ENCODE results near the gene SEMA3D.

The SEMA3D gene

GRCh38 chr7:85119934-85120333, 66.9 kb downstream of the SEMA3D start:
- DNase-seq: no peak

DNA sequence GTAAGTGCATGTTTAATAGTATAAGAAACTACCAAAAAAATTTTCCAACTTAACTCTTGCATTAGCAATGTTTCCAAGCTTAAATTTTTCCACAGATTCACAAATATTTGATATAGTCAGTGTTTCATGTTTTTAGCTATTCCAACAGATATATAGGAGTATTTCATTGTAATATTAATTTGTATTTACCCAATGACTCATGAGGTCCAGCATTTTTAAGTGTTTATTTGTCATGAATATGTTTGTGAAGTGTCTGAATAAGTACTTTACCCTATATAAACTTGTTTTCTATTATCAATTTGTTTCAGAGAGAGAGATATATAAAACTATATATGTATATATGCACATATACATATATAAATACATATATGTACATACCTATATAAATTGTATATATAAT, 71.0 kb downstream of the SEMA3D start:
- no peak for DNase-seq

DNA sequence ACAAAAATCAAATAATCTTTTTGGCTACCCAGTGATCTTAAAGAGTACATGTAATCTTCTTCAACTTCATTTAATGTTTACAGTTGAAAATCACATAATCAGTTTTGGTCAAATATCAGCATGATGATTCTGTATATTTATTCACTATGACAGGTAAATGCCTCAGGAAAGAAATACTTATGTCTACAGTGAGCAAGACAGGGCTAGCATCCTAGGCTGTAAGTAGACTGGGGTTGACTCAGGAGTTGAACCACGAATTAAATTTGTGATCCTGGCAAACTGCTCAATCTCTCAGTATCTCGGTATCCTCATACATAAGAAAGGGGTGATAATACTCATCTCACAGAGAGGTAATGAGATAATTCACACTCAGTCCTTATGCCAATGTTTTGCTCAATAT, 71.8 kb downstream of the SEMA3D start:
- DNase-seq: no peak

- no peak for DNase-seq
These were observed 72.5 kb downstream of the SEMA3D start for GRCh38 chr7:85114342-85114741.

DNA sequence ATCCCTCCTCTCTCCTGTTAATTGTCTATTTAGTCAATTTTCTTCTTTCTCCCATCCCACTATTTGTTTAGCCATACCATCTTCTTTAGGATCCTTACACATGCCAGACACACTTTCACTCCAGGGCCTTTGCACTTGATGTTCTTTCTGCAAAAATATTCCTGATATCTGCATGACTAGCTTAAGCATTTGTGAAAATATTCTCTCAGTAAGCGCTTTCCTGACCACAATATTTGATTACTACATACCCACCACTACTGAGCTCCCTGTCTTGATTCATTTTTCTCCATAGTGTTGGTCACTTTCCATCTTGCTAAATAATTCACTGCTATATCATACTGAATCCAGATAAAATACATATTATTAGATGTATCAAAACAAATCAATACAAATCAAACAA, 75.1 kb downstream of the SEMA3D start:
- no peak for DNase-seq

DNA sequence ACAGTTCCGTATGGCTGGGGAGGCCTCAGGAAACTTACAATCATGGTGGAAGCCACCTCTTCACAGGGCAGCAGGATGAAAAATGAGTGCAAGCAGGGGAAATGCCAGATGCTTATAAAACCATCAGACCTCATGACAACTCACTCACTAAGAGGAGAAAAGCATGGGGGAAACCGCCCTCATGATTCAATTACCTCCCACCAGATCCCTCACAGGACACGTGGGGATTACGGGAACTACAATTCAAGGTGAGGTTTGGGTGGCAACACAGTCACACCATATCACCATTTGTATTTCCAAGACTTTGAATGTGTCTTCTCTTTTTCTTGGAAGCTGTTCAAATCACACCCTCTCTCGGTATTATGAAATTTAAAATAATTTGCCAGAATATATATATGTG, 80.1 kb downstream of the SEMA3D start:
- DNase-seq: no peak

DNA sequence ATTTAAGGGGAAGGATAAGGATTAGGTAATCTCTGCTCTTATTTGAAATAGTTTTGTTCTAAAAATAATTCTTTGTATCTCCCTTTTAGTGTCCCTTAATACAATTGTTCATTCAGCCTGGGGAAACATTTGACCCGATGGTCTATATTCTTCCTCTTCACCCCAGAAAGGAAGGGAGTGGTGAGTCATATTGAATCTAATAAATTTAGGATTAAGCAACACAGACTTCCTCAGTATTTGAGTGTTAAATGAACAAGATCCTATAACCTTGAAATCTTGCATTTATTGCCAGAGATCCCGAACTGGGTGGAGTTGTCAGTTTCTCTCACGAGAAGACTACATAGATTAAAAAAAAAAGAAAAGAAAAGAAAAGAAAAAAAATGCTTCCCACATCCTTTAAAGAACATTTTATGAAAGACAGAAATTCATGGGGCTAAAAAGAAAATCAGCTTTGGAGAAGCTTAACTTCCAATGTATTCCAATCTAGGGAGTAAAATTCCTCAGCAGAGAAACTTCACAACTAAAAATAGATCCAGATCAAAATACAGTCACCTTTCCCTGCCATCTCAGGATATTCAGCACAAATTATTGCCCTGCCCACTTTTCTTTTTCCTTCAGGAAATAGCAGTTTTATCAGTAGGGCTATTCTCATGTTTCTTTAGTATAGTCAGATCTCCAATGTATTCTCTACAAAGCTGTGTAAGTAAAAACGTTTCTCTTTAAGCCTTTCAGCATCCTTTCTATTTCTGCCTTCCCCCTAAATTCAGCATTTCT, 82.2 kb downstream of the SEMA3D start:
- DNase-seq: no peak

DNA sequence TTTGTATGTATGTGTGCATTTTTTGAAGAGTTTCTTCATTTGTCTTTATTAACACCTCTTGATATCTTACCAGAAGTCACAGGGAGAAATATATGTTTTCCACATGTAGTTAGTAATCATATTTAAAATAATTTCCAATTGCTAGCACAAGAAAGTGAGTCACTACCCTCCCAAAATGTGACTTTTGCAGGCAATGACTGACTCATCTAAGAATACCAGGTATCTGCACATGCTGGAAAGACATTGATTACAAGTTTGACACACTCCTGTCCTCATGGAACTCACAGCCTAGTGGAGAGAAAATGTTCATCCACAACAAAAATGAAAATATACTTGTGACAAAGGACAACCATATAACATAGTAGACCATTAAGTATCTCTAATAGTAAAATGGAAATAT, 82.9 kb downstream of the SEMA3D start:
- no peak for DNase-seq

DNA sequence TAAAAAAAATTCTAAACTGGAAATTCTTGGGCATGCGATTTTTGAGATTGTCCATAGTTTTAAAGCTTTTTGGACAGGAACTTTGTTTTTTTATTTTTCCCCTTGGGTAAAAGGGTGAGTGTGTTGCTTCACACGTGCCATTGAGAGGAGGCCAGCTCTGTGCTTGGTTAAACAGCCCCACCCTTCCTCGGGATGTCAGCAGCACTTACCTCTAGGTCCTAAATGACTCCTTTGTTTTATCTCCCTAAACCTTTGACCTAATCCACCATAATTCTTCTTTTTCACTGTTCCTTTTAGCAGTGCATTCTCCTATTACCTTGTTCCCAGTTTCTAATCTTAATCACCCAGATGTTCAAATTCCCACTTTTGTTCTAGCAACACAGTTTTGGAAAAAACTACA, 83.5 kb downstream of the SEMA3D start:
- no peak for DNase-seq

GRCh38 chr7:85102813-85103350, 84.0 kb downstream of the SEMA3D start:
- DNase-seq: no peak

DNA sequence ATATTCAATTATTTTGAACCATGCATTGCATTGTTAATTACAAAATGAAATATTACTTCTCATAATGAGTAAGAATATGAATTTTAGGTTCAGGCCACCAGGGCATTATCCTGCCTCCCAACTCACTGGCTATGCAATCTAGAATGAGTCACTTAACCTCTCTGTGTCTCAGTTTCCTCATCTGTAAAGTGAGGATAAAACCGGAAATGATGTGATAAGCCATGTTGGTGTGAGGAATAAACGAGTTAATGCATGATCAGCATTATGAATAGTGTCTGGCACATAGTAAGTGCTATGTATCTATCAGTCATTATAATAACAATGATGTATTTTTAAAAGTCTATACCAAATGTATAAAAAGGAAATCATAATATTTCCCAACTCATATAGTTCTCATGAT, 85.5 kb downstream of the SEMA3D start:
- no peak for DNase-seq

- no peak for DNase-seq
These were observed 89.0 kb downstream of the SEMA3D start for GRCh38 chr7:85097844-85098243.

GRCh38 chr7:85095806-85096205, 91.0 kb downstream of the SEMA3D start:
- DNase-seq: no peak

DNA sequence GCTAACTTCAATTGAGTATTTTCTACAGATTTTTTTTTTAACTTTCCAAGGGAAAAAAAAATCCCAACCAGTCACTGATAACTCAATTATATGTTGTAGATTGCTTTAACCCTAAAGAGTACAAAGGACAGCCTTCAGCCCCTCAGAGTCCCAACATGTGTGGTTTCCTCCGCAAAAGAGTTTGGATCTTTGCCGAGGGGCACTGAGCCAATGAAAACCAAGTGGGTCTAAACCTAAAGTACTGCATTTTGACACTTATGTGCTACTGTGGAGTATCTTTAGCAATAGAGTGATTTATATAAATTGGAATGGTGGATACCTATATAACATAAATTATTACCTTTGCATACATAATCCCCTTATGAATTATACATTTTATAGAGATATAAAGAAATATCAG, 91.5 kb downstream of the SEMA3D start:
- DNase-seq: no peak

- no peak for DNase-seq
These were observed 92.7 kb downstream of the SEMA3D start for GRCh38 chr7:85094046-85094725.

- DNase-seq: no peak
These were observed 95.3 kb downstream of the SEMA3D start for GRCh38 chr7:85091565-85091928.

- DNase-seq: no peak
These were observed 95.8 kb downstream of the SEMA3D start for GRCh38 chr7:85090919-85091564.

DNA sequence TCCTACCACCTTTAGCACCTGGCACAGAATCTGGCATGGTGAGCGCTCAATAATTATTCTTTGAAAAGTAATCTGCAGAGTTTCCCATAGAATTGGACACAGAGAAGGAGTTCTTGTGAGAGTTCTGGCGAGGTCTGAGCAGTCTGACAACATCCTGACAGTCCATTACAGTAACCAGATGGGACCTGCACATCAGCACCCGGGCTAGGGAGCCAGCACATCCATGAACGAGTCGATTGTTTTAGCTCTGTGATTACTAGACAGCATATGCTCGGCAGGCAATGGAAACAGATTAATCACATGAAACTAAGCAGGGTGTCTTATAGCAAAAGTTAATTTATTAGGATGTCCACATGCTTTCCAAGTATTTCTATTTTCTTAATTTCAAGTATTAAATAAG, 96.7 kb downstream of the SEMA3D start:
- no peak for DNase-seq

GRCh38 chr7:85081846-85082245, 105.0 kb downstream of the SEMA3D start:
- no peak for DNase-seq

DNA sequence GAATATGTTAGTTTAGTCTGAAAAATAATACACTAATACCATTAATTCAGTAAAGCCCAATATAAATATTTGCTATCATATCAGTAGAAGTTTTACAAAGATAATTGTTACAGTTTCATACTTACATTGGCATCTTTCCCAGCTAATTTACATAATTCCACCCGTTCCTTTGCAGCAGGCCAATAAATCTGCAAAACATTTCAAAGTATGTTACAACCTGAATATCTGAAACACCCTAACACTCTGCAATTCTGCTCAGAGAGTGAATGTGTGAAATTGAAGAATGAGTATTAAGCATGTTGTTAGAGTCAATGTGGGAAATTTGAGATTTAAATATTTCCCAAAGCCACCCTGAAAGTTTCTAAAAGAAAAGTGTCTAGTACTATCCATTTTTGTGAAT, 105.5 kb downstream of the SEMA3D start:
- no peak for DNase-seq

- DNase-seq: no peak
These were observed 107.4 kb downstream of the SEMA3D start for GRCh38 chr7:85079434-85079833.

DNA sequence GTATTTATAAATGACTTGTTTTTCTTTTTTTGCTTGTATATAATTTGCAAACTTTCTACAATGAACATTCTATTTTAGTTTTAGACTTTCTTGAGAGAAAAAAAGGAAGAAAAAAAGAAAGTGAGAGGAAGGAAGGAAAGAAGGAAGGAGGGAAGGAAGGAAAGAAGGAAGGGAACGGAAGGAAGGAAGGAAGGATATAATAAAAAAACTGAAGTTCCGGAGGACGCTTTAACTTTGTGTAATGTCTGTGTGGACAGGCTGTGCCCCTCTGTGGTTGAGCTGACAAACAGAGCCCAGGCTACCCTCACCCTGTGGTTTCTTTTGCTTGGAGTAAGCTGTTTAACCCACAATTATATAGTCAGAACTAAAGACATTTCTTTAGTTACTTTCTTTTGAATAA, 108.7 kb downstream of the SEMA3D start:
- DNase-seq: no peak

DNA sequence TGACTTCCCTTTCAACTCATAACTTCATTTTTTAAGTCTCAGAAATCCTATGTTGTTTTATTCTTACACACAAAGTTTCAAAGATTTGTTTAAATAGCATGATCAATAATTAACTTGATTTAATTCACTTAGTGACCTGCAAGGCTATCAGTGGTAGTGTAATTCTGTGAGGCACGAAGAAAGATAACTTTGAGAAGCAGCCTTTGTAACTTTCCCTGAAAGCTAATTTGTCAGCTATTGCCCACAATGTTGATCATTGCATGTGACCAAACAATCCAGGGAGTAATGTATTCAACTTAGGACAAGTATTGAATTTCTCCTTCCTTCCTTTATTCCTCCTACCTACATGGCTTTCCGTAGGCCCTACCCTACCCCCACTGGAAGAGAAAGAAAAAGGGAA, 111.0 kb downstream of the SEMA3D start:
- no peak for DNase-seq

GRCh38 chr7:85074992-85075391, 111.9 kb downstream of the SEMA3D start:
- no peak for DNase-seq
